Ovary (tissue), 3 donors: Measurements from ENCODE around the gene MAPKAP1.

Experiments used
- CTCF ChIP-seq, 3 donors: fragments of 450-650 bp in 2 of 3; fragments of 200-600 bp in 1 of 3; IDR thresholded peaks; one replicate each; pipeline versions ENCODE4 v1.5.1 to v1.8.0; 2016 to 2022; ENCODE audit warnings: antibody characterized with exemption in 3 of 3, mild to moderate bottlenecking in 1 of 3
- EP300 ChIP-seq: sonication (generic); formaldehyde crosslinking; IDR thresholded peaks from one replicate; pipeline ENCODE4 v1.6.1; 2017; ENCODE audit warnings: antibody characterized with exemption
- donor health status: DM: no; HTN: no; CAD: no.

GRCh38 chr9:125523681-125524080 lies 183.3 kb downstream of the MAPKAP1 start:
- no peak for TF ChIP-seq CTCF (IDR thresholded peaks at IDR 0.05)
- no peak for TF ChIP-seq EP300
